SK-N-SH (cell line): ENCODE data around the gene SCRG1. TPM values are rescaled to one million over a fixed set of nuclear protein-coding genes. Genes with fewer than 3 reads are reported as not detected.

Source experiments
- CTCF ChIA-PET: fragments of 300-600, 350-600 bp; formaldehyde crosslinking; extraction: SDS; loops from one replicate; lab custom pipeline; 2021; lab: Yijun Ruan, JAX
- POLR2A ChIA-PET: fragments of 350-600 bp; sonication (Branson Sonifier 250); formaldehyde crosslinking; extraction: SDS; loops from one replicate; lab custom pipeline; 2020; ENCODE audit warnings: antibody characterized with exemption, inconsistent platforms; lab: Yijun Ruan, JAX
- DNase-seq: peaks from one replicate; pipeline ENCODE4 v3.0.0; 2012
- H2AFZ ChIP-seq: fragments of 200-600 bp; sonication (generic); 2 replicates; pipeline ENCODE4 v1.8.1; 2016; ENCODE audit warnings: antibody characterized with exemption, mild to moderate bottlenecking, low read depth
- H3F3A ChIP-seq: fragments of 200-600 bp; sonication (generic); replicated peaks from 2 replicates; pipeline ENCODE3; 2016; ENCODE audit warnings: antibody characterized with exemption, mild to moderate bottlenecking; ENCODE audit not compliant: insufficient read depth
- H3K27ac ChIP-seq, 2 experiments: fragments of 200-500 bp in 1 of 2; fragments of 200-600 bp in 1 of 2; sonication (Bioruptor generic) in 1 of 2; sonication (generic), shearing (Covaris generic) in 1 of 2; 2 replicates each; pipeline versions ENCODE4 v1.5.1 to v1.6.1; 2014 to 2016; ENCODE audit warnings: low read depth in 2 of 2, inconsistent platforms in 1 of 2, low read length in 1 of 2, mild to moderate bottlenecking in 1 of 2, mixed read lengths in 1 of 2
- H3K27me3 ChIP-seq: fragments of 200-600 bp; sonication (generic), shearing (Covaris generic); 2 replicates; pipeline ENCODE4 v1.6.1; 2016; ENCODE audit warnings: mixed run types; ENCODE audit not compliant: insufficient read depth
- H3K36me3 ChIP-seq, 2 experiments: fragments of 200-500 bp in 1 of 2; fragments of 200-600 bp in 1 of 2; sonication (Bioruptor generic) in 1 of 2; sonication (generic) in 1 of 2; replicated peaks in 1 of 2; 2 replicates each; pipeline versions ENCODE3 to v1.5.1; 2014 to 2016; ENCODE audit warnings: low read length in 1 of 2, mild to moderate bottlenecking in 1 of 2; ENCODE audit not compliant: insufficient read depth in 2 of 2, control insufficient read depth in 1 of 2
- H3K4me1 ChIP-seq, 2 experiments: fragments of 200-500 bp in 1 of 2; fragments of 200-600 bp in 1 of 2; sonication (Bioruptor generic) in 1 of 2; sonication (generic), shearing (Covaris generic) in 1 of 2; 2 replicates each; pipeline versions ENCODE4 v1.5.1 to v1.6.1; 2014 to 2016; ENCODE audit warnings: low read depth in 1 of 2, low read length in 1 of 2, mixed run types in 1 of 2; ENCODE audit not compliant: insufficient read depth in 2 of 2, control insufficient read depth in 1 of 2
- H3K4me2 ChIP-seq: fragments of 200-600 bp; sonication (generic), shearing (Covaris generic); 2 replicates; pipeline ENCODE4 v1.6.1; 2017; ENCODE audit warnings: mixed run types
- H3K4me3 ChIP-seq, 2 experiments: fragments of 200-500 bp in 1 of 2; fragments of 200-600 bp in 1 of 2; sonication (Bioruptor generic) in 1 of 2; sonication (generic), shearing (Covaris generic) in 1 of 2; 2 replicates each; pipeline versions ENCODE4 v1.5.1 to v1.8.1; 2014 to 2016; ENCODE audit warnings: low read depth in 2 of 2, inconsistent platforms in 1 of 2, low read length in 1 of 2, mild to moderate bottlenecking in 1 of 2, mixed read lengths in 1 of 2, moderate library complexity in 1 of 2
- H3K79me2 ChIP-seq: fragments of 200-600 bp; sonication (generic); 2 replicates; pipeline ENCODE4 v1.8.1; 2017; ENCODE audit warnings: mild to moderate bottlenecking; ENCODE audit not compliant: insufficient read depth
- H3K9ac ChIP-seq: fragments of 200-600 bp; sonication (generic); 2 replicates; pipeline ENCODE4 v1.6.1; 2017; ENCODE audit warnings: mixed run types
- H3K9me2 ChIP-seq: fragments of 200-600 bp; sonication (generic); 2 replicates; pipeline ENCODE4 v1.6.1; 2017; ENCODE audit warnings: mixed run types
- H3K9me3 ChIP-seq: fragments of 200-600 bp; sonication (generic); 2 replicates; pipeline ENCODE4 v1.6.1; 2017; ENCODE audit warnings: mixed run types, mild to moderate bottlenecking, moderate library complexity
- H4K20me1 ChIP-seq: fragments of 200-600 bp; sonication (generic); 2 replicates; pipeline ENCODE4 v1.6.1; 2017; ENCODE audit warnings: mild to moderate bottlenecking, mixed run types; ENCODE audit not compliant: insufficient read depth
- EP300 ChIP-seq, 2 experiments: IDR thresholded peaks; 2 replicates each; pipeline versions ENCODE4 v1.4.0 to v1.6.1; 2012; ENCODE audit warnings: borderline replicate concordance in 1 of 2, low read depth in 1 of 2, low read length in 1 of 2
- FOXM1 ChIP-seq: IDR thresholded peaks from 2 replicates; pipeline ENCODE4 v1.4.0; 2012; ENCODE audit warnings: low read depth, mild to moderate bottlenecking
- GABPA ChIP-seq: IDR thresholded peaks from 2 replicates; pipeline ENCODE4 v1.4.0; 2012; ENCODE audit warnings: low read depth, mild to moderate bottlenecking
- GATA2 ChIP-seq: sonication (generic); formaldehyde crosslinking; IDR thresholded peaks from 2 replicates; pipeline ENCODE4 v1.5.0; 2020; ENCODE audit warnings: mild to moderate bottlenecking, missing genetic modification reagents
- JUND ChIP-seq: IDR thresholded peaks from 2 replicates; pipeline ENCODE4 v1.4.0; 2012
- MEF2A ChIP-seq: IDR thresholded peaks from 2 replicates; pipeline ENCODE4 v1.4.0; 2012; ENCODE audit warnings: low read depth, borderline replicate concordance
- MXI1 ChIP-seq: IDR thresholded peaks from 2 replicates; pipeline ENCODE4 v1.6.1; 2012; ENCODE audit warnings: mild to moderate bottlenecking, low read depth, low read length, improper control_type of control experiment
- NFIC ChIP-seq: IDR thresholded peaks from 2 replicates; pipeline ENCODE4 v1.4.0; 2012; ENCODE audit warnings: borderline replicate concordance
- NRF1 ChIP-seq: IDR thresholded peaks from 2 replicates; pipeline ENCODE4 v1.6.1; 2012; ENCODE audit warnings: low read depth, mild to moderate bottlenecking, low read length
- RAD21 ChIP-seq: IDR thresholded peaks from 2 replicates; pipeline ENCODE4 v1.6.1; 2012; ENCODE audit warnings: mild to moderate bottlenecking, low read length
- RXRA ChIP-seq: IDR thresholded peaks from 2 replicates; pipeline ENCODE4 v1.4.0; 2012; ENCODE audit warnings: low read depth, mild to moderate bottlenecking, borderline replicate concordance
- TAF1 ChIP-seq: IDR thresholded peaks from 2 replicates; pipeline ENCODE4 v1.6.1; 2012; ENCODE audit warnings: low read depth, mild to moderate bottlenecking, low read length, moderate library complexity, borderline replicate concordance
- TCF12 ChIP-seq: IDR thresholded peaks from 2 replicates; pipeline ENCODE4 v1.4.0; 2012
- TEAD4 ChIP-seq: IDR thresholded peaks from 2 replicates; pipeline ENCODE4 v1.4.0; 2012; ENCODE audit warnings: mild to moderate bottlenecking, borderline replicate concordance; ENCODE audit not compliant: insufficient read depth
- YY1 ChIP-seq: IDR thresholded peaks from 2 replicates; pipeline ENCODE4 v1.4.0; 2012; ENCODE audit warnings: low read depth, mild to moderate bottlenecking
- polyA plus RNA-seq, 3 experiments: library from polyadenylated mRNA; depleted of rRNA; stranded (reverse); fragments of >200 nt; gene quantifications; 2 replicates each; pipeline ENCODE4 v1.2.3, GENCODE V29; 2012
- TF ChIP-seq, protein P1 (sequence below): fragments of 150-350 bp; IDR thresholded peaks from 2 replicates; pipeline ENCODE4 v1.6.1; 2017; ENCODE audit warnings: antibody characterized with exemption, low read length, low read depth, borderline replicate concordance
- TF ChIP-seq, protein P2 (sequence below): IDR thresholded peaks from 2 replicates; pipeline ENCODE4 v1.4.0; 2012; ENCODE audit warnings: low read depth
- TF ChIP-seq, protein P3 (sequence below): IDR thresholded peaks from 2 replicates; pipeline ENCODE4 v1.6.1; 2012; ENCODE audit warnings: mild to moderate bottlenecking, low read depth, low read length, moderate library complexity

SCRG1 gene
- polyA plus RNA-seq, 1 of the 3 experiments (the other 2 are of a cell fraction): 0.16 TPM

DNA sequence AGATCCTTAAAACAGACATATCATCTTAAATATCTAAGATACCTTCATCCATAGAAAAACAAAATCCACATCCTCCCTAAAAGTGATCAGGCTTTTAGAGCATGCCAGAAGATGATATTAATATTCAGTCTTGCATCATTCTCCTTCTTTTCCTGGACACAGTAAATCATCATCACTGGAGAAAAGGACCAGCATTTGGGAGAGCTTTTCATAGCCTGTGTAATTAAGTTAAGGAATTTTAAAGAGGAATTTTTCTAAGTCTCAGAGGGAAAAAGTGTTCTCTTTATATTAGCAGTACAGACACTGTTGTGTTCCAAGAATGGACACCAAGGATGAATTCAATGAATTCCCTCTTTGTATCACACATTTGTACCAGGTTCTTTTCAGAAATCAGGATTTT, 696 bp downstream of the SCRG1 start:
- peak overlapping the region; percentile 66; the same call in 1 of the 2 replicates for H3K4me2 ChIP-seq
- H4K20me1 ChIP-seq: no peaks in the 10 kb centered on the region
- H3K27me3 ChIP-seq: no peaks in the 10 kb centered on the region
- H3K36me3 ChIP-seq: peaks cover 0 to 4% of the 10 kb centered on the region in 2 experiments
- ChIA-PET CTCF (interaction anchor here (0.9 to 3.2 kb wide), 6 partner anchors 13 to 33 kb away, joined by 3 to 9 read pairs (median 4); no protein-coding TSS in a partner anchor), POLR2A (no interaction called here)
- H3F3A ChIP-seq: peaks cover 13% of the 10 kb centered on the region
- peak overlapping the region; percentile 63 for H2AFZ ChIP-seq
- peak overlapping the region; percentile 7; the same call in 1 of the 2 replicates for H3K9ac ChIP-seq
- H3K79me2 ChIP-seq: no peaks in the 10 kb centered on the region
- H3K27ac ChIP-seq: peak overlapping the region in 1 of 2 experiments; percentile 47; a peak in 2 of 4 replicates
- H3K4me3 ChIP-seq: peak overlapping the region in 1 of 2 experiments; percentile 4; a peak in 1 of 4 replicates
- H3K9me2 ChIP-seq: no peaks in the 10 kb centered on the region
- peaks cover 6% of the 10 kb centered on the region; the same call in 1 of the 2 replicates for H3K9me3 ChIP-seq
- no peak for DNase-seq
- H3K4me1 ChIP-seq: peaks cover 0 to 13% of the 10 kb centered on the region in 2 experiments; a peak in 1 of 4 replicates
- TF ChIP-seq MEF2A: no peak
- TF ChIP-seq GATA2 (CRISPR knock-in tag): no peak
- TF ChIP-seq, protein P1, sequence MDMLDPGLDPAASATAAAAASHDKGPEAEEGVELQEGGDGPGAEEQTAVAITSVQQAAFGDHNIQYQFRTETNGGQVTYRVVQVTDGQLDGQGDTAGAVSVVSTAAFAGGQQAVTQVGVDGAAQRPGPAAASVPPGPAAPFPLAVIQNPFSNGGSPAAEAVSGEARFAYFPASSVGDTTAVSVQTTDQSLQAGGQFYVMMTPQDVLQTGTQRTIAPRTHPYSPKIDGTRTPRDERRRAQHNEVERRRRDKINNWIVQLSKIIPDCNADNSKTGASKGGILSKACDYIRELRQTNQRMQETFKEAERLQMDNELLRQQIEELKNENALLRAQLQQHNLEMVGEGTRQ: no peak
- no peak for TF ChIP-seq JUND
- TF ChIP-seq, protein P2, sequence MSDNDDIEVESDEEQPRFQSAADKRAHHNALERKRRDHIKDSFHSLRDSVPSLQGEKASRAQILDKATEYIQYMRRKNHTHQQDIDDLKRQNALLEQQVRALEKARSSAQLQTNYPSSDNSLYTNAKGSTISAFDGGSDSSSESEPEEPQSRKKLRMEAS: no peak
- TF ChIP-seq NRF1: no peak
- TF ChIP-seq RXRA: no peak
- TF ChIP-seq RAD21: no peak
- TF ChIP-seq, protein P3, sequence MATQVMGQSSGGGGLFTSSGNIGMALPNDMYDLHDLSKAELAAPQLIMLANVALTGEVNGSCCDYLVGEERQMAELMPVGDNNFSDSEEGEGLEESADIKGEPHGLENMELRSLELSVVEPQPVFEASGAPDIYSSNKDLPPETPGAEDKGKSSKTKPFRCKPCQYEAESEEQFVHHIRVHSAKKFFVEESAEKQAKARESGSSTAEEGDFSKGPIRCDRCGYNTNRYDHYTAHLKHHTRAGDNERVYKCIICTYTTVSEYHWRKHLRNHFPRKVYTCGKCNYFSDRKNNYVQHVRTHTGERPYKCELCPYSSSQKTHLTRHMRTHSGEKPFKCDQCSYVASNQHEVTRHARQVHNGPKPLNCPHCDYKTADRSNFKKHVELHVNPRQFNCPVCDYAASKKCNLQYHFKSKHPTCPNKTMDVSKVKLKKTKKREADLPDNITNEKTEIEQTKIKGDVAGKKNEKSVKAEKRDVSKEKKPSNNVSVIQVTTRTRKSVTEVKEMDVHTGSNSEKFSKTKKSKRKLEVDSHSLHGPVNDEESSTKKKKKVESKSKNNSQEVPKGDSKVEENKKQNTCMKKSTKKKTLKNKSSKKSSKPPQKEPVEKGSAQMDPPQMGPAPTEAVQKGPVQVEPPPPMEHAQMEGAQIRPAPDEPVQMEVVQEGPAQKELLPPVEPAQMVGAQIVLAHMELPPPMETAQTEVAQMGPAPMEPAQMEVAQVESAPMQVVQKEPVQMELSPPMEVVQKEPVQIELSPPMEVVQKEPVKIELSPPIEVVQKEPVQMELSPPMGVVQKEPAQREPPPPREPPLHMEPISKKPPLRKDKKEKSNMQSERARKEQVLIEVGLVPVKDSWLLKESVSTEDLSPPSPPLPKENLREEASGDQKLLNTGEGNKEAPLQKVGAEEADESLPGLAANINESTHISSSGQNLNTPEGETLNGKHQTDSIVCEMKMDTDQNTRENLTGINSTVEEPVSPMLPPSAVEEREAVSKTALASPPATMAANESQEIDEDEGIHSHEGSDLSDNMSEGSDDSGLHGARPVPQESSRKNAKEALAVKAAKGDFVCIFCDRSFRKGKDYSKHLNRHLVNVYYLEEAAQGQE: no peak
- no peak for TF ChIP-seq MXI1
- TF ChIP-seq TCF12: no peak
- TF ChIP-seq NFIC: no peak
- no peak for TF ChIP-seq TAF1
- no peak for TF ChIP-seq EP300 (IDR thresholded peaks at IDR 0.05; ENCODE audit: borderline replicate concordance in 1 of 2, low read depth in 1 of 2, low read length in 1 of 2)
- TF ChIP-seq FOXM1: no peak
- TF ChIP-seq TEAD4: no peak
- no peak for TF ChIP-seq GABPA
- TF ChIP-seq YY1: no peak
